Glutamatergic neuron (in vitro differentiated cells): ENCODE results near the gene FNIP2. TPM values are rescaled to one million over a fixed set of nuclear protein-coding genes. Genes with fewer than 3 reads are reported as not detected.
A peak's percentile ranks its signal among the peaks of the same experiment; 100 is the strongest.

Source experiments
- DNase-seq: peaks from one replicate; pipeline ENCODE4 v3.0.0; 2022
- H3K27ac Mint-ChIP-seq: one replicate; pipeline ENCODE4 v1.8.0; 2020; ENCODE audit warnings: mild to moderate bottlenecking, mixed read lengths, inconsistent platforms; ENCODE audit not compliant: unreplicated experiment
- H3K27me3 Mint-ChIP-seq: one replicate; pipeline ENCODE4 v1.8.0; 2020; ENCODE audit warnings: mild to moderate bottlenecking, moderate library complexity, mixed read lengths, inconsistent platforms; ENCODE audit not compliant: unreplicated experiment
- H3K36me3 Mint-ChIP-seq: one replicate; pipeline ENCODE4 v1.8.0; 2020; ENCODE audit warnings: mild to moderate bottlenecking, mixed read lengths, inconsistent platforms; ENCODE audit not compliant: unreplicated experiment
- H3K4me1 Mint-ChIP-seq: one replicate; pipeline ENCODE4 v1.8.0; 2020; ENCODE audit warnings: mild to moderate bottlenecking, low read depth, mixed read lengths, inconsistent platforms; ENCODE audit not compliant: unreplicated experiment
- H3K4me3 Mint-ChIP-seq: one replicate; pipeline ENCODE4 v1.8.0; 2020; ENCODE audit warnings: mild to moderate bottlenecking, mixed read lengths, inconsistent platforms; ENCODE audit not compliant: unreplicated experiment
- H3K9me3 Mint-ChIP-seq: one replicate; pipeline ENCODE4 v1.8.0; 2020; ENCODE audit warnings: mild to moderate bottlenecking, moderate library complexity, mixed read lengths, inconsistent platforms; ENCODE audit not compliant: unreplicated experiment
- total RNA-seq: library from RNA; stranded (reverse); fragmentation: NEBNext Ultra II Directional; extraction: Animal tissue kit (Norgen Biotek cat#: 25700); gene quantifications from one replicate; pipeline ENCODE4 v1.2.1, GENCODE V29; 2021; ENCODE audit not compliant: unreplicated experiment
- TF ChIP-seq, protein P1 (sequence below): fragments of 200-600 bp; sonication (generic); IDR thresholded peaks from one replicate; pipeline ENCODE4 v1.5.0; 2021; ENCODE audit not compliant: partially characterized antibody, unreplicated experiment

Gene FNIP2
- total RNA-seq, 1 donor from 2014 or later = 53.2 TPM

- peaks cover 17% of the 10 kb centered on the region for H3K27me3 Mint-ChIP-seq
- H3K27ac Mint-ChIP-seq = peak overlapping the region; percentile 99
- no peak for DNase-seq
- H3K36me3 Mint-ChIP-seq = no peaks in the 10 kb centered on the region
- H3K4me1 Mint-ChIP-seq = peaks cover 57% of the 10 kb centered on the region
- TF ChIP-seq, protein P1, sequence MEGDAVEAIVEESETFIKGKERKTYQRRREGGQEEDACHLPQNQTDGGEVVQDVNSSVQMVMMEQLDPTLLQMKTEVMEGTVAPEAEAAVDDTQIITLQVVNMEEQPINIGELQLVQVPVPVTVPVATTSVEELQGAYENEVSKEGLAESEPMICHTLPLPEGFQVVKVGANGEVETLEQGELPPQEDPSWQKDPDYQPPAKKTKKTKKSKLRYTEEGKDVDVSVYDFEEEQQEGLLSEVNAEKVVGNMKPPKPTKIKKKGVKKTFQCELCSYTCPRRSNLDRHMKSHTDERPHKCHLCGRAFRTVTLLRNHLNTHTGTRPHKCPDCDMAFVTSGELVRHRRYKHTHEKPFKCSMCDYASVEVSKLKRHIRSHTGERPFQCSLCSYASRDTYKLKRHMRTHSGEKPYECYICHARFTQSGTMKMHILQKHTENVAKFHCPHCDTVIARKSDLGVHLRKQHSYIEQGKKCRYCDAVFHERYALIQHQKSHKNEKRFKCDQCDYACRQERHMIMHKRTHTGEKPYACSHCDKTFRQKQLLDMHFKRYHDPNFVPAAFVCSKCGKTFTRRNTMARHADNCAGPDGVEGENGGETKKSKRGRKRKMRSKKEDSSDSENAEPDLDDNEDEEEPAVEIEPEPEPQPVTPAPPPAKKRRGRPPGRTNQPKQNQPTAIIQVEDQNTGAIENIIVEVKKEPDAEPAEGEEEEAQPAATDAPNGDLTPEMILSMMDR = no peak
- peak overlapping the region; percentile 78 for H3K4me3 Mint-ChIP-seq
- peaks cover 13% of the 10 kb centered on the region for H3K9me3 Mint-ChIP-seq
Measured at GRCh38 chr4:158869761-158870160, 100.9 kb downstream of the FNIP2 start.

- peak; percentile 35 for DNase-seq
- TF ChIP-seq, protein P1 = no peak
- no peaks in the 10 kb centered on the region for H3K36me3 Mint-ChIP-seq
- peaks cover 13% of the 10 kb centered on the region for H3K9me3 Mint-ChIP-seq
- peaks cover 17% of the 10 kb centered on the region for H3K27me3 Mint-ChIP-seq
- H3K4me3 Mint-ChIP-seq = peak overlapping the region; percentile 78
- H3K27ac Mint-ChIP-seq = peak overlapping the region; percentile 99
- H3K4me1 Mint-ChIP-seq = peaks cover 62% of the 10 kb centered on the region
Measured at GRCh38 chr4:158870282-158870625, 101.4 kb downstream of the FNIP2 start.

DNA sequence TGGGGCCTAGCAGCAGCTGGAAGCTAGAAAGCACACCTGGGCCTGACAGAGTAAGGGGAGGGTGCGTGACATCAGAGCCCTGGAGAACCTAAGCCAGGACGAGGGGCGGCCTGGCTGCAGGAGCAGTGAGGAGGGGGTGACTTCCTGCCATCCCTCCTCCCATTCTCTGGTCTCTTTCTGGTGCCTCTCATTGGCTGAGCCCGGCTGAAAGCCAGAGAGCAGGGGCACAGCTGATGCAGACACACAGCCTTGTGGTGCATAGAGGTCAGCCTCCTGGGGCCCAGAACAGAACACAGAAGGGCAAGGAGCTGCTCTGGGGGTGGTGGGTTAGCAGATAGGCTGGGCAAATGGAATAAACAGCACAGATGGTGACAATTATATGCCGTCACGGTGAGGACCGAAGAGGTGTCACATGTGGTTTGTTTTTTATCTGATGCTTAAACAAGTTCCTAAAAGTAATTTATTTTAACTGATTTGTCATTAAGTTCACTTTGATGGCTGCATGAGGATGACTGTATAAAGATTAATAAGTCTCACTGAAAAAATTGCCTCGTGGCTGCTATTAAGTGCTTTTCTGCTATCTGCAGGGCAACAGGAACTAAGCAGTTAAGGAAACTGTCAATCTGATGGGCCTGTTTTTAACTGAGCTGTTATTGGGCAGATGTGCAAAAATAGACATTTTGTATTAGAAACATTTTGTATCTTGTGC lies 102.0 kb downstream of the FNIP2 start:
- DNase-seq = peak; percentile 84
- H3K27me3 Mint-ChIP-seq = peaks cover 17% of the 10 kb centered on the region
- H3K27ac Mint-ChIP-seq = peak overlapping the region; percentile 99
- peaks cover 13% of the 10 kb centered on the region for H3K9me3 Mint-ChIP-seq
- TF ChIP-seq, protein P1 = no peak
- H3K4me1 Mint-ChIP-seq = peaks cover 58% of the 10 kb centered on the region
- H3K4me3 Mint-ChIP-seq = peak overlapping the region; percentile 78
- no peaks in the 10 kb centered on the region for H3K36me3 Mint-ChIP-seq

GRCh38 chr4:158871335-158871724 lies 102.5 kb downstream of the FNIP2 start:
- peak; percentile 25 for DNase-seq
- peaks cover 17% of the 10 kb centered on the region for H3K27me3 Mint-ChIP-seq
- TF ChIP-seq, protein P1 = no peak
- H3K36me3 Mint-ChIP-seq = peaks cover 3% of the 10 kb centered on the region
- H3K4me3 Mint-ChIP-seq = peak overlapping the region; percentile 78
- H3K27ac Mint-ChIP-seq = peak overlapping the region; percentile 99
- H3K4me1 Mint-ChIP-seq = peaks cover 60% of the 10 kb centered on the region
- H3K9me3 Mint-ChIP-seq = peaks cover 13% of the 10 kb centered on the region

GRCh38 chr4:158873795-158874401 lies 105.1 kb downstream of the FNIP2 start:
- peaks cover 57% of the 10 kb centered on the region for H3K4me1 Mint-ChIP-seq
- peak overlapping the region; percentile 81 for H3K27ac Mint-ChIP-seq
- H3K36me3 Mint-ChIP-seq = peaks cover 9% of the 10 kb centered on the region
- peaks cover 14% of the 10 kb centered on the region for H3K27me3 Mint-ChIP-seq
- DNase-seq = no peak
- H3K4me3 Mint-ChIP-seq = no peak overlapping the region
- TF ChIP-seq, protein P1 = no peak
- H3K9me3 Mint-ChIP-seq = peaks cover 13% of the 10 kb centered on the region
